Activated CD8-positive, alpha-beta memory T cell treated with anti-CD3 and anti-CD28 coated beads for 1 hour (primary cell): ENCODE measurements around the gene HILPDA.
"Not testable (repeated sequence)": the region's sequence is repeated elsewhere in the genome, so short reads cannot be mapped to it uniquely, and the experiment has no call there.

Source experiments
- DNase-seq, 2 donors: peaks; one replicate each; pipeline ENCODE4 v3.0.0-alpha.2; 2020; ENCODE audit warnings: low read depth in 1 of 2; ENCODE audit errors: extremely low read depth in 1 of 2

Gene HILPDA

GRCh38 chr7:128459394-128459878, 3.8 kb downstream of the HILPDA start:
- DNase-seq = peak in 1 of 2 donors; percentile 33

GRCh38 chr7:128462460-128462859, 6.8 kb downstream of the HILPDA start:
- DNase-seq = no peak

GRCh38 chr7:128463345-128463744, 7.7 kb downstream of the HILPDA start:
- DNase-seq = not testable (repeated sequence)

GRCh38 chr7:128463933-128464332, 8.3 kb downstream of the HILPDA start:
- DNase-seq = not testable (repeated sequence)

GRCh38 chr7:128466871-128467270, 11.2 kb downstream of the HILPDA start:
- DNase-seq = not testable (repeated sequence)

GRCh38 chr7:128476402-128477335, 21.0 kb downstream of the HILPDA start, which contains the start of gene METTL2B:
Gene METTL2B, plus strand, starts transcription at chr7:128476748. Its CDS starts 18 bp downstream, at chr7:128476766.
- DNase-seq = peak; percentile 63 to 75

- not testable (repeated sequence) for DNase-seq
Measured at GRCh38 chr7:128477336-128477690, 21.6 kb downstream of the HILPDA start.

- DNase-seq = not testable (repeated sequence)
Measured at GRCh38 chr7:128479082-128479481, 23.4 kb downstream of the HILPDA start.

GRCh38 chr7:128488134-128488533, 32.5 kb downstream of the HILPDA start:
- DNase-seq = not testable (repeated sequence)

GRCh38 chr7:128497405-128497804, 41.7 kb downstream of the HILPDA start:
- no peak for DNase-seq

- DNase-seq = not testable (repeated sequence)
Measured at GRCh38 chr7:128505416-128505815, 49.7 kb downstream of the HILPDA start.

- DNase-seq = not testable (repeated sequence)
Measured at GRCh38 chr7:128506819-128507218, 51.1 kb downstream of the HILPDA start.

- DNase-seq = not testable (repeated sequence)
Measured at GRCh38 chr7:128507321-128507993, 51.8 kb downstream of the HILPDA start.
